GM06990 (cell line): ENCODE results near the gene SCARF1.

Experiments
- DNase-seq: peaks from one replicate; pipeline ENCODE4 v3.0.0-alpha.2; 2011; ENCODE audit not compliant: insufficient read length; ENCODE audit errors: extremely low read depth
- H3K27me3 ChIP-seq: replicated peaks from 2 replicates; pipeline ENCODE4 v1.6.0; 2011; ENCODE audit warnings: low read length; ENCODE audit not compliant: control insufficient read depth, insufficient read depth
- H3K36me3 ChIP-seq: 2 replicates; pipeline ENCODE4 v1.5.1; 2011; ENCODE audit warnings: low read length; ENCODE audit not compliant: control insufficient read depth, insufficient read depth
- H3K4me3 ChIP-seq: replicated peaks from 2 replicates; pipeline ENCODE4 v1.5.1; 2011; ENCODE audit warnings: low read depth, mild to moderate bottlenecking, control low read depth, low read length
- TF ChIP-seq, protein P1 (sequence below): IDR thresholded peaks from 2 replicates; pipeline ENCODE4 v1.5.1; 2011; ENCODE audit warnings: low read length, control low read depth, mild to moderate bottlenecking, inconsistent platforms; ENCODE audit not compliant: insufficient read depth, poor library complexity, severe bottlenecking

Gene SCARF1

GRCh38 chr17:1620486-1620885 lies 25.0 kb downstream of the SCARF1 start:
- peaks cover 19% of the 10 kb centered on the region for H3K36me3 ChIP-seq
- DNase-seq, result no peak
- TF ChIP-seq, protein P1, sequence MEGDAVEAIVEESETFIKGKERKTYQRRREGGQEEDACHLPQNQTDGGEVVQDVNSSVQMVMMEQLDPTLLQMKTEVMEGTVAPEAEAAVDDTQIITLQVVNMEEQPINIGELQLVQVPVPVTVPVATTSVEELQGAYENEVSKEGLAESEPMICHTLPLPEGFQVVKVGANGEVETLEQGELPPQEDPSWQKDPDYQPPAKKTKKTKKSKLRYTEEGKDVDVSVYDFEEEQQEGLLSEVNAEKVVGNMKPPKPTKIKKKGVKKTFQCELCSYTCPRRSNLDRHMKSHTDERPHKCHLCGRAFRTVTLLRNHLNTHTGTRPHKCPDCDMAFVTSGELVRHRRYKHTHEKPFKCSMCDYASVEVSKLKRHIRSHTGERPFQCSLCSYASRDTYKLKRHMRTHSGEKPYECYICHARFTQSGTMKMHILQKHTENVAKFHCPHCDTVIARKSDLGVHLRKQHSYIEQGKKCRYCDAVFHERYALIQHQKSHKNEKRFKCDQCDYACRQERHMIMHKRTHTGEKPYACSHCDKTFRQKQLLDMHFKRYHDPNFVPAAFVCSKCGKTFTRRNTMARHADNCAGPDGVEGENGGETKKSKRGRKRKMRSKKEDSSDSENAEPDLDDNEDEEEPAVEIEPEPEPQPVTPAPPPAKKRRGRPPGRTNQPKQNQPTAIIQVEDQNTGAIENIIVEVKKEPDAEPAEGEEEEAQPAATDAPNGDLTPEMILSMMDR, result no peak
- H3K4me3 ChIP-seq, result no peak overlapping the region
- H3K27me3 ChIP-seq, result no peaks in the 10 kb centered on the region

DNA sequence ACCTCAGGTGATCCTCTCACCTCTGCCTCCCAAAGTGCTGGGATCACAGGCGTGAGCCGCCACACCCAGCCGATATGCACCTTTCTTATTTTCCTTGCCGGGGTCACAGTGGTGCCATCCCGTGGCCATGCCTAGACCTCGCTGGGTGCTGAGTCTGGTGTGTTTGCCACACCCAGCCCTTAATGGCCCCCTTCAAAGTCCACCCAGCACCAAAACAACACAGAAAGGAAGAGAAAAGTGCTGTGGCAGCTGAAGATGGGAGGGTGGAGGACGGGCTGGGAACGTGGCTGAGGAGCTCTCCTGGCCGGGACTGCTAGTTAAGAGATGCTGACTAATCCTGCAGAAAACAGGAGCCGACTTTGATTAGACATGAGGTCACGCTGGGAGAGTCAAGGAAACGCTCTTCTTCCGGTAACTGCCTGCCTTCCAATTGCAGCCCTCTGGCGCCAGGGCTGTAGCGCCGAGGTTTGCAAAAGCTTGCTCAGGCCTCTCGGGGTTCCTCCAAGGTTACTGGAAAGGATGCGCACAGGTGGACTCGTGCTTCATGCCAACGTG lies 27.8 kb downstream of the SCARF1 start:
- H3K36me3 ChIP-seq, result peaks cover 21% of the 10 kb centered on the region
- H3K27me3 ChIP-seq, result no peaks in the 10 kb centered on the region
- H3K4me3 ChIP-seq, result no peak overlapping the region
- DNase-seq, result no peak
- TF ChIP-seq, protein P1, result no peak

GRCh38 chr17:1616101-1616500 lies 29.4 kb downstream of the SCARF1 start:
- DNase-seq, result no peak
- H3K36me3 ChIP-seq, result peaks cover 18% of the 10 kb centered on the region
- TF ChIP-seq, protein P1, result no peak
- H3K4me3 ChIP-seq, result no peak overlapping the region
- no peaks in the 10 kb centered on the region for H3K27me3 ChIP-seq

DNA sequence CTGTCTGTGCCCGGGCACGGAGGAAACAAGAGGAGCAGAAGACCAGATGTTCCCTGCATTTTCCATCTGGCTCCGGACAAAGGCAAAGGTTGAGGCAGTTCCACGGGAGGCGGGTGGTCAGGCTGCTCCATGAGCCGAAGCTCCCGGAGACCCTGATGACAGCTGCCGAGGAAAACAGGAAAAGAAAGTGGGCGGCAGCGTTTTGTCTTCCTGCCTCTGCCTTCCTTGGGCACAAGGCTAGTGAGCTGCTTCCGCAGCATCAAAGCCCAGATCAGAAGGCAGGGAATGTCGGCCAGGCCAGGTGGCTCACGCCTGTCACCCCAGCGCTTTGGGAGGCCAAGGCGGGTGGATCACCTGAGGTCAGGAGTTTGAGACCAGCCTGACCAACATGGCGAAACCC lies 33.1 kb downstream of the SCARF1 start:
- no peak for DNase-seq
- no peak overlapping the region for H3K4me3 ChIP-seq
- H3K27me3 ChIP-seq, result no peaks in the 10 kb centered on the region
- peaks cover 16% of the 10 kb centered on the region for H3K36me3 ChIP-seq
- TF ChIP-seq, protein P1, result no peak

DNA sequence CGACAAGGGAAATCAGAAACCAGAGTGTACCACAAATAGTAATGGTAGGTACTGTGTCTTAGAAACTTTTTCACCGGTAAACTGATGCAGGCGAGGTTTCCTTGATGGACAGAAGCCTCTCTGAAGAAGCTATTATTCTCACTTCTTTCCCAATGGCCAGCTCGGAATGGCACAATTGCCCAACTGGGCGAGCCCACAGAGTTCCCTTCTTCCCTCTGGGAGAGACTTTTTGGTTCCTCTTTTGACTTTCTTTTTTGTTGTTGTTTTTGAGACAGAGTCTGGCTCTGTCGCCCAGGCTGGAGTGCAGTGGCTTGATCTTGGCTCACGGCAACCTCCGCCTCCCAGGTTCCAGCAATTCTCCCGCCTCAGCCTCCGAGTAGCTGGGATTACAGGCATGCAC lies 33.8 kb downstream of the SCARF1 start:
- Histone ChIP-seq H3K36me3 (peaks cover 13% of the 10 kb centered on the region), H3K27me3 (no peaks in the 10 kb centered on the region), H3K4me3 (no peak overlapping the region)
- DNase-seq, result no peak
- TF ChIP-seq, protein P1, result no peak

DNA sequence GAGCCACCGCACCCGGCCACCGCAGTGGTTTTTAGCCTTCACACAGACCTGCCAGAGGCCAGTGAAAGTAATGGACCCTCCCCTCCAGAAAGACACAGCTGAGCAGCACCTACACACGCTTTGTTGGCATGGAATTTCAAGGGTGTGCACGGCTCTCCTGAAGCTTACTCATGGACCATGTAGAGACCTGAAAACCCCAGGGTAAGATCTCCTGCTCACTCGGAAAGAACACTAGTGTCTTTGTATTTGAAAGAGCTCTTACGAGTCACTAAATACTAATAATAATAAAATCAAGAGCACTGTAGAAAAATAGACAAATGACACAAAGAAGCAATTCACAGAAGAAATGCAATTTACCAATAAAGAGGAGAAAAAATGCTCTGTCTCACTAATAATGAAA lies 36.9 kb downstream of the SCARF1 start:
- no peak overlapping the region for H3K4me3 ChIP-seq
- TF ChIP-seq, protein P1, result no peak
- peaks cover 8% of the 10 kb centered on the region for H3K36me3 ChIP-seq
- DNase-seq, result no peak
- H3K27me3 ChIP-seq, result no peaks in the 10 kb centered on the region
